Amniotic stem cell (primary cell): ENCODE data around the gene RAG1.

Experiments
- DNase-seq: peaks from one replicate; lab custom pipeline; 2025; lab: John Stamatoyannopoulos, UW

RAG1 gene

GRCh38 chr11:36590513-36590912, 22.7 kb downstream of the RAG1 start:
- no peak for DNase-seq

- DNase-seq, result no peak
These were observed 23.6 kb downstream of the RAG1 start for GRCh38 chr11:36591433-36591832.

- DNase-seq, result peak; percentile 69
These were observed 26.6 kb downstream of the RAG1 start, which contains the start of gene IFTAP for GRCh38 chr11:36594316-36594989. Gene IFTAP (plus strand): TSS chr11:36594502. CDS start chr11:36610104, 15,602 bp downstream.

GRCh38 chr11:36596880-36597279, 29.1 kb downstream of the RAG1 start:
- no peak for DNase-seq

- DNase-seq, result no peak
These were observed 30.2 kb downstream of the RAG1 start, which contains the start of gene RAG2 for GRCh38 chr11:36598051-36598450. Gene RAG2 (minus strand): TSS chr11:36598236. CDS start chr11:36594168, 4,068 bp downstream.

- no peak for DNase-seq
These were observed 32.4 kb downstream of the RAG1 start for GRCh38 chr11:36600180-36600579.

GRCh38 chr11:36601155-36601554, 33.3 kb downstream of the RAG1 start:
- no peak for DNase-seq

- no peak for DNase-seq
These were observed 34.3 kb downstream of the RAG1 start for GRCh38 chr11:36602135-36602534.

- no peak for DNase-seq
These were observed 37.7 kb downstream of the RAG1 start for GRCh38 chr11:36605221-36606216.

GRCh38 chr11:36608491-36609199, 40.8 kb downstream of the RAG1 start:
- DNase-seq, result no peak

- DNase-seq, result no peak
These were observed 41.6 kb downstream of the RAG1 start for GRCh38 chr11:36609383-36609782.

GRCh38 chr11:36615826-36616225, 48.0 kb downstream of the RAG1 start:
- no peak for DNase-seq

GRCh38 chr11:36617543-36618362, 49.9 kb downstream of the RAG1 start:
- no peak for DNase-seq

GRCh38 chr11:36618363-36619047, 50.7 kb downstream of the RAG1 start:
- no peak for DNase-seq

- no peak for DNase-seq
These were observed 51.7 kb downstream of the RAG1 start for GRCh38 chr11:36619502-36619901.

GRCh38 chr11:36620246-36620645, 52.4 kb downstream of the RAG1 start:
- no peak for DNase-seq

GRCh38 chr11:36622431-36623136, 54.8 kb downstream of the RAG1 start:
- no peak for DNase-seq

- DNase-seq, result no peak
These were observed 55.7 kb downstream of the RAG1 start for GRCh38 chr11:36623494-36623893.

- no peak for DNase-seq
These were observed 59.2 kb downstream of the RAG1 start for GRCh38 chr11:36627006-36627405.

- no peak for DNase-seq
These were observed 59.7 kb downstream of the RAG1 start for GRCh38 chr11:36627471-36627870.
